ENCODE results near the gene OPCML.

Gene OPCML

DNA sequence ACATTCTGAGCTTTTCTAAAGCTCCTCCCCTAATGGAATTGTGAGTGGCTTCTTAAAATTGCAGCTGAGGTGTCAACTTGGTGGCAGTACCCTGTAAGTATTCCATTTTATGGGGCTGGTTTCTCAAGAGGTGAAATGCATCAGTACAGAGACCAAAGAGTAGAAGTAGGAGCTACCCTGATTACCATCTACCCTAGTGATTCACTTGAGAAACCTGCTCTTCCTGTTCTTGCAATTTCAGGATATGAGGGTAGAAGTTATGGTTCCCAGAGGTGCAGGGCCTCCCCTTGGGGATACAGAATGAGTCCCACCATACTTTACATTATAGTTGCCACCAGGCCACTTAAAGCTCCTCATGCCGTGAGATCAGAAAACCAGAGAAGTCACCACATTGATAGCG is 944.6 kb downstream of the OPCML start:
- H4K20me1 ChIP-seq (ENCODE audit: insufficient read depth): no peaks in the 10 kb centered on the region
- H3K27ac ChIP-seq: no peak overlapping the region
- H3K4me3 ChIP-seq (IDR thresholded peaks at IDR 0.05; ENCODE audit: insufficient read depth, low read depth, low read length): no peak overlapping the region
- no peak overlapping the region for H2AFZ ChIP-seq (ENCODE audit: low read depth)
- no peaks in the 10 kb centered on the region for H3K4me1 ChIP-seq (ENCODE audit: low read depth, poor library complexity, severe bottlenecking)
- TF ChIP-seq, protein P1, sequence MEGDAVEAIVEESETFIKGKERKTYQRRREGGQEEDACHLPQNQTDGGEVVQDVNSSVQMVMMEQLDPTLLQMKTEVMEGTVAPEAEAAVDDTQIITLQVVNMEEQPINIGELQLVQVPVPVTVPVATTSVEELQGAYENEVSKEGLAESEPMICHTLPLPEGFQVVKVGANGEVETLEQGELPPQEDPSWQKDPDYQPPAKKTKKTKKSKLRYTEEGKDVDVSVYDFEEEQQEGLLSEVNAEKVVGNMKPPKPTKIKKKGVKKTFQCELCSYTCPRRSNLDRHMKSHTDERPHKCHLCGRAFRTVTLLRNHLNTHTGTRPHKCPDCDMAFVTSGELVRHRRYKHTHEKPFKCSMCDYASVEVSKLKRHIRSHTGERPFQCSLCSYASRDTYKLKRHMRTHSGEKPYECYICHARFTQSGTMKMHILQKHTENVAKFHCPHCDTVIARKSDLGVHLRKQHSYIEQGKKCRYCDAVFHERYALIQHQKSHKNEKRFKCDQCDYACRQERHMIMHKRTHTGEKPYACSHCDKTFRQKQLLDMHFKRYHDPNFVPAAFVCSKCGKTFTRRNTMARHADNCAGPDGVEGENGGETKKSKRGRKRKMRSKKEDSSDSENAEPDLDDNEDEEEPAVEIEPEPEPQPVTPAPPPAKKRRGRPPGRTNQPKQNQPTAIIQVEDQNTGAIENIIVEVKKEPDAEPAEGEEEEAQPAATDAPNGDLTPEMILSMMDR (conservative IDR thresholded peaks at IDR 0.05; ENCODE audit: low read depth, low read length): no peak
- no peak overlapping the region for H3K9ac ChIP-seq
- H3K79me2 ChIP-seq (ENCODE audit: insufficient read depth, low read depth): no peaks in the 10 kb centered on the region
- no peaks in the 10 kb centered on the region for H3K36me3 ChIP-seq (ENCODE audit: insufficient read depth)
- H3K27me3 ChIP-seq (ENCODE audit: insufficient read depth, low read depth): no peaks in the 10 kb centered on the region
- no peak overlapping the region for H3K4me2 ChIP-seq

GRCh38 chr11:132586801-132587200 is 945.5 kb downstream of the OPCML start:
- Histone ChIP-seq H3K27ac (no peak overlapping the region), H3K79me2 (ENCODE audit: insufficient read depth, low read depth) (no peaks in the 10 kb centered on the region), H3K9ac (no peak overlapping the region), H3K4me2 (no peak overlapping the region), H4K20me1 (ENCODE audit: insufficient read depth) (no peaks in the 10 kb centered on the region), H3K4me3 (IDR thresholded peaks at IDR 0.05; ENCODE audit: insufficient read depth, low read depth, low read length) (no peak overlapping the region), H2AFZ (ENCODE audit: low read depth) (no peak overlapping the region), H3K36me3 (ENCODE audit: insufficient read depth) (no peaks in the 10 kb centered on the region), H3K27me3 (ENCODE audit: insufficient read depth, low read depth) (no peaks in the 10 kb centered on the region), H3K4me1 (ENCODE audit: low read depth, poor library complexity, severe bottlenecking) (no peaks in the 10 kb centered on the region)
- TF ChIP-seq, protein P1 (conservative IDR thresholded peaks at IDR 0.05; ENCODE audit: low read depth, low read length): no peak

- H3K4me2 ChIP-seq: no peak overlapping the region
Observed at GRCh38 chr11:132579634-132580327, 952.5 kb downstream of the OPCML start.

DNA sequence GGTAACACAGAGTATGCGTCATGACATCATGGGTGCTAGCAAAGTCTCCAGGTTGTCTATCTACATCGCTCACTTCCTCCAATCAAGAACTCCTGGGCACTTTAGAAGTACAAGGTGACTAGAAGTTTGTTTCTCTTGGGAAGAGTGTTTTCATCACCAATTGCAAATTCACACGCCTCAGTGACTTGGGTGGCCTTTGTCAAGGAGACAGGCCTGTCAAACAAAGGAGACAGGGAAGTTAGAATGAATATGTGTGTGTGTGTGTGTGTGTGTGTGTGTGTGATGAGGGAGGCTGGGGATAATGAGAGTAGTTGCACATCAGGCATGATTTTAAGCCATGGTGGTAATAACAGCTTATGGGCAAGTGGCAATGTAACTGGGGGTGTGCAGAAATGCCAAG is 953.2 kb downstream of the OPCML start:
- TF ChIP-seq, protein P1 (conservative IDR thresholded peaks at IDR 0.05; ENCODE audit: low read depth, low read length): no peak

More at GRCh38 chr11:132579634-132580327, 952.5 kb downstream of the OPCML start:
- no peaks in the 10 kb centered on the region for H3K27me3 ChIP-seq (ENCODE audit: insufficient read depth, low read depth)
- no peak overlapping the region for H3K27ac ChIP-seq
- TF ChIP-seq, protein P1 (conservative IDR thresholded peaks at IDR 0.05; ENCODE audit: low read depth, low read length): no peak
- no peaks in the 10 kb centered on the region for H3K79me2 ChIP-seq (ENCODE audit: insufficient read depth, low read depth)
- no peak overlapping the region for H3K9ac ChIP-seq
- no peaks in the 10 kb centered on the region for H3K36me3 ChIP-seq (ENCODE audit: insufficient read depth)
- H3K4me1 ChIP-seq (ENCODE audit: low read depth, poor library complexity, severe bottlenecking): no peaks in the 10 kb centered on the region
- no peak overlapping the region for H3K4me3 ChIP-seq (IDR thresholded peaks at IDR 0.05; ENCODE audit: insufficient read depth, low read depth, low read length)
- no peaks in the 10 kb centered on the region for H4K20me1 ChIP-seq (ENCODE audit: insufficient read depth)
- no peak overlapping the region for H2AFZ ChIP-seq (ENCODE audit: low read depth)

More for the DNA sequence above, 953.2 kb downstream of the OPCML start:
- Histone ChIP-seq H2AFZ (ENCODE audit: low read depth) (no peak overlapping the region), H3K36me3 (ENCODE audit: insufficient read depth) (no peaks in the 10 kb centered on the region), H3K4me3 (IDR thresholded peaks at IDR 0.05; ENCODE audit: insufficient read depth, low read depth, low read length) (no peak overlapping the region), H3K79me2 (ENCODE audit: insufficient read depth, low read depth) (no peaks in the 10 kb centered on the region), H3K4me2 (no peak overlapping the region), H3K27ac (no peak overlapping the region), H3K4me1 (ENCODE audit: low read depth, poor library complexity, severe bottlenecking) (no peaks in the 10 kb centered on the region), H3K27me3 (ENCODE audit: insufficient read depth, low read depth) (no peaks in the 10 kb centered on the region), H3K9ac (no peak overlapping the region), H4K20me1 (ENCODE audit: insufficient read depth) (no peaks in the 10 kb centered on the region)

Measured in KMS-11 (cell line).